ENCODE data around the gene ADGRB3.
A peak's percentile ranks its signal among the peaks of the same experiment; 100 is the strongest.

ADGRB3 gene

GRCh38 chr6:68634726-68635411, at the start of gene ADGRB3:
ADGRB3 (plus strand) TSS chr6:68635282; CDS start chr6:68638676, 3,394 bp downstream.
- peak; percentile 20 to 54 for DNase-seq

DNA sequence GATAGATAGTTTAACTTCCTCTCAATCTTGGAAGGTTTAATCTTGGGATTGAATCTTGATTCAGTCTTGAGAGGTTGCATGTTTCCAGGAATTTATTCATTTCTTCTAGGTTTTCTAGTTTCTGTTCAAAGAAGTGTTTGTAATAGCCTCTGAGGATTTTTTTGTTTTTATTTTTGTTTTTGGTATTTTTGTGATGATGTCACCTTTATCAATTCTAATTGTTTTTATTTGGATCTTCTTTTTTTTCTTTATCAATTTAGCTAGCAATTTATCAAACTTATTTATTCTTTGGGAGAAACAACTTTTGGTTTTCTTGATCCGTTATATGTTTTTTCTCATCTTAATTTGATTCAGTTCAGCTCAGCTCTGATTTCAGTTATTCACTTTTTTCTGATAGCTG, 41.5 kb upstream of the ADGRB3 start:
- DNase-seq = no peak

DNA sequence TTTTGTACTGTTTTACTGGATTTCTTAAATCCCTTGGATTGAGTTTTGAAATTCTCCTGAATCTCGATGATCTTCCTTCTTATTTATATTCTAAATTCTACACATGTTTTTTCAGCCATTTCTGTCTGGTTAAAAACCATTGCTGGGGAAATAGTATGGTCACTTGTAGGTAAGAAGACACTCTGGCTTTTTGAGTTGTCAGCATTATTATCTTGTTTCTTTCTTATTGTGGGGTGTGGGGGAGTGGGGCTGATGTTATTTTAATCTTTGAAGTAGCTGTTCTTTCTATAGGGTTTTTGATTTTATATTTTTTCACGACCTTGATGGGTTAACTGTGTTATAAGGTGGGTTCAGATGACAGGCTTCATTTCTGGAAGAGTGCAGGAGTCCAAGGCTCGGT, 37.4 kb upstream of the ADGRB3 start:
- DNase-seq = no peak

GRCh38 chr6:68615938-68616337, 19.1 kb upstream of the ADGRB3 start:
- DNase-seq = no peak

GRCh38 chr6:68625998-68626397, 9.1 kb upstream of the ADGRB3 start:
- no peak for DNase-seq

GRCh38 chr6:68628161-68628560, 6.9 kb upstream of the ADGRB3 start:
- DNase-seq = no peak

GRCh38 chr6:68632734-68633133, 2.3 kb upstream of the ADGRB3 start:
- DNase-seq = no peak

DNA sequence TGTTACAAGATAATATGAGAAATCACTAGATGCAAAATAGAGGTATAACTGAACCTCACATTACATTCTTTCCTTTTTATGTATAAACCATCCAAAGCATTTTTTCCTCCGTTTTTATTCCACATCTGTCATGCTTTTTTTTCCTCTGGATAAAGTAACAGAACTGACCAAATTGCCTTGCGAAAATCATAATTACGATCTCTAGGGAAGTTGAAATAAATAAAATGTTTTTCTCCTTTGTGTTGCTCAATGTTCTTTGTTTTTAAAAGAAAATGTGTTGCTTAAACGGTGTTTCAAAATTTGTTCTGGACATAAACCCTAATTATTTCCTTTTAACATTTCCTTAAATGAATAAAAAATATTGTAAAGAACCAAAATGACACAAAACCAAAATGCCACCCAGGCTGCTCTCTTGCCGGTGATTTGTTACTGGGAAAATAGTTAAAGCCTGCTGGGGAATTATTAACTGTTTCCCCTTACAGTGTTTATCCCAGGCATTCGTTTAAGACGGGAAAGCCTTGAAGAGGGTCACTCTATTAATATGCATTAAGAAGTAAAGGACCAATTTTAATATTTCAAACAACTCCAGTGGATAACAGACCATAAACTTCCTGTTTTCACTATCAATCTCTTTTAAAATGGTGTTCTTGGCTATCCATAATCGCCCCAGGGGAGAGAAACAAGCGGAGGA, 1.7 kb upstream of the ADGRB3 start:
- no peak for DNase-seq

DNA sequence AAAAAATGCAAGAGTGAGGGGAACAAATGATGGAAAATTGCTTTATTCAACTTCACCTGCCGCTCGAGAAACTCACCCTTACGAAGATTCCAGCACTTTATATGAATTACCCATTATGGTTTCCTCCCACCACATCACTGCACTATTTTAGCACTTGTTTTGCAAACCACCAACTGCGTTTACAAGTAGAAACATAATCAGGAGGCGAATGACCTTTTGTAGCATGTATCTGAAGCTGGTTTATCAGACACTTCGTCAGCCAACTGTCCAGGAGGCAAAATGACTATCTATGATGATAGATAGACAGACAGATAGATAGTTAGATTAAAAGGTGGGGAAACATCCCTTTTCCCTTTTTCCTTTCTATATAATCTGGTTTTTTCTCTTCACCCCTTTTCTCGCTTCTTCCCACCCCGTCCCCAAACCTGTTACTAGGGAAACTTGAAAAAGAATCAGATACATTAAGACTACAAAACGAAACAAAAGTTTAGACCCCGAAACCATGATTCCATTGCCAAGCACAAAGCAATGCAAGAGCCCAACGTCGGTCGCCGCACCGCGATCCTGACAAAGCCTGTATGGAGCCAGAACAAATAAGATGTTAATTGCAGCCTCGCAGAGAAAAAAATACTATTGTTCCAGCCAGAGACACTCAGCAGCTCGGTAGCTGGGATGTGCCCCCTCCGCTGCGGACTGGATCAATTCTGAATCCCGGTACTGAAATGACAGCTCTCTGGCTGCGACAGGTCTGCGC, 933 bp upstream of the ADGRB3 start:
- DNase-seq = no peak

GRCh38 chr6:68635412-68635705, 277 bp downstream of the ADGRB3 start:
- DNase-seq = no peak

DNA sequence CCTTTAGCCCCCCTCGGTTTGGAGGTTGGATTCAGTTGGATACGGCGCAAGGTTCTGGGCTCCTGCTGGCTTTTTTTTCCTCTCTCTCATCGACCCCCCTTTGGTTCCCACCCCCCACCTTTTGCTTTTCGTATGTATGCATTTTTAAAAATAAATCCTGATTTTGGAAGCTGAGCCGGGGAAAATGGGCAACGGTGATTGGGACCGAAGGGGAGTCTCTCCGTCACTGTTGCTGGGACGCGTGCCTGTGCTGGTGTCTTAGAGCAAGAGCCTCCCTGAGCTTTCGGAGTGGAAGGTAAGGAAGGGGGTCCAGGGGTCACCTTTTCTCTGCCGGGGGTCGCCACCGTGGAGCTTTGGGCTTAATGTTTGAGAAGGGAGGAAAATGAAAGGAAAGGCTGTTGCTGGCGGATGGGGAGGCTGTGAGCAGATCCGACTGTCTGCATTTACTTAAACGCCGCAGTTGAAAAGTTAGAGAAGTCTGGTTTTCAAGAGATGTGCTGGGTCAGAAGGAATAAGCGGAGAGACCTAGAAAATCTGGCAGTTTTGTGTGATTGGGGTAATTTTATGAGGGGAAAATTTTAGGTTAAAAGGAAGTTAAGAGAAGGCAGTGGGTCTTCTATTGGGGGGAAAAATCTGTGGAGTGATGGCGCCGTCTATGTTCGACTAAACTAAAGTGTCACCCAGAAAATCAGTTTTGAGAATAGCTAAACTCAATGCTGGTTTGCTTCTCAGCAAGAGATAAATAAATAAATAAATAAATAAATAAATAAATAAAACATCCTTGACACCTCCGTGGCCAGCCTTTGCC, 828 bp downstream of the ADGRB3 start:
- DNase-seq = no peak

- DNase-seq = no peak
These were observed 1.6 kb downstream of the ADGRB3 start for GRCh38 chr6:68636666-68637065.

DNA sequence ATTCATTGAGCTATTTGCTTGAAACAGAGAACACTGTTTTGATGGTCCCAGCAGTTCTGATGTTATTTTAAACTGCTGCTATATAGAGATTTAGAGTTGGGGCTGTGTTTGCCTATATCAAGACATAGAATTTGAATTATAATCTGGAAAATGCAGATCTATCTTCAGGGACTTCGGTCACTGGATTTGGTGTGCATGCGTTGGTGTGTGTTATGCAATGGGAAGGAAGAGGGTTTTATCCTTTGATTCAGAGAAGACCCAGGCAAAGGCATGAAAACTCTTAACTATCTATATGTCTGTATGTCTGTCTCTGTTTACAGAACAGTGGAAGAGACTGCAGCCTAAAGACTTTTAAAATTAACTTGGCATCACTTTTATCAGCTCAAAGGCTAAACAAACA, 2.0 kb downstream of the ADGRB3 start:
- DNase-seq = no peak

DNA sequence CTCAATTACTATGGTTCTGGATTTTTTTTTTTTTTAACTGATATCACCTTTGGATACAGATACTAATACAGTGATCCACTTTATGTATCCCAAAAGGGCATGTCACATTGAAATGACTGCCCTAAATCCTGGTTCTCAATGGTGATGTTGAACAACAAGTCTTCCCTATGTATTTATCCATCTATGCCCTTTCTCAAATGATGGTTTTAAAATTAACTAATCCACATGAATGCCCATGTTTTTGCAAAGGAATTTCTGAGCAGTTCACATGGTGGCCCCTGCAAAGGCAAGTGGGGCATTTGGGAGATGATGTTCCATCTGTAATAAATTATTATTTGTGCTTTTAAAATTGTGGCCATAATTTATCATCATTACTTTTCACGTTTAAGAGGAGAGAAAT, 2.7 kb downstream of the ADGRB3 start:
- no peak for DNase-seq

- peak in 1 of 2 experiments; percentile 2 for DNase-seq
These were observed 3.3 kb downstream of the ADGRB3 start for GRCh38 chr6:68638230-68638900.

GRCh38 chr6:68639211-68639610, 4.1 kb downstream of the ADGRB3 start:
- no peak for DNase-seq

- DNase-seq = no peak
These were observed 4.9 kb downstream of the ADGRB3 start for GRCh38 chr6:68639826-68640490.

GRCh38 chr6:68640491-68640835, 5.4 kb downstream of the ADGRB3 start:
- no peak for DNase-seq

GRCh38 chr6:68641172-68641571, 6.1 kb downstream of the ADGRB3 start:
- no peak for DNase-seq

DNA sequence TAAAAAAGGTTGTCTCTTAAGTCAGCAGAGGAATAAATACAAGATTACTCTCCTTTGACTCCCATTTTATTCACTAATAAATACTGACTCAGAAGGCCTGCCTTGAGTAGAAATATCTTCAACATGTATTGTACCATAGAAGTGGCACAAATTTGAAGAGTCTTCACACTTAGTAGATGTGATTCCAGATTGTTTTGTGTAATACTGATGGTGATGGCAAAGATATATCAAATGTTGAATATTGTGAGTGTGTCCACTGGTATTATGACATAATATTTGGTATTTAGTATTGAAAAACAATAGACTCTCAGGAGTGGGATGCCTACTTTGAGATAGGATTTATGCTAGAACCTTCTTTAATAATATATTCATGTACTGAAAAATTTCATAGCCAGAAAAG, 7.0 kb downstream of the ADGRB3 start:
- DNase-seq = no peak

GRCh38 chr6:68642977-68643376, 7.9 kb downstream of the ADGRB3 start:
- no peak for DNase-seq

DNA sequence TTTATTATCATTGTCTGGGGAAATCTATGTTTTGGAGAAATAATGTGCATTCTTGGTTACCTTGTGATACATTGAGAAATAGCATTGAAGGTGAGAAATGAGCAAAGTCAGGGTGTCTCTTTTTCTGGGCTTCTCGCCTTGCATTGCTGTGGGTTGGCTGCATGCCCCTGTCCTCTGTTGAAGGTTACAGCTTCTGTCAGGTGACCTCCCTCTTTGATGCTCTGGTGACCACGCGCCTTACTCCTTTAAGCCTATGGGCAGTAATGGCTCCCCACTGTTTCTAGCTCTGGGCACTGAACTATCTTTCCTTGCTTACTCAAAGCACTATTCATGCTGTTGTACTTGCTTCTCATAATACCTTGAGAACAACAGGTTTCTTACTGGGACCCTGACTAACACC, 14.6 kb downstream of the ADGRB3 start:
- no peak for DNase-seq

All from SW 1271 (cell line).